Smooth muscle cell (in vitro differentiated cells): Measurements from ENCODE around the gene IL17RE. TPM values are rescaled to one million over a fixed set of nuclear protein-coding genes. Genes with fewer than 3 reads are reported as not detected.

Experiments
- DNase-seq: peaks from one replicate; lab custom pipeline; 2025; ENCODE audit not compliant: unreplicated experiment; lab: John Stamatoyannopoulos, UW
- H2AFZ ChIP-seq: fragments of 200-600 bp; sonication (generic); 2 replicates; pipeline ENCODE4 v1.6.0; 2016; ENCODE audit warnings: antibody characterized with exemption, low read depth, mild to moderate bottlenecking
- H3F3A ChIP-seq: fragments of 200-600 bp; sonication (generic); 2 replicates; pipeline ENCODE4 v1.6.0; 2017; ENCODE audit warnings: antibody characterized with exemption, low read depth
- H3K27ac ChIP-seq: fragments of 200-600 bp; sonication (generic); 2 replicates; pipeline ENCODE4 v1.5.1; 2016; ENCODE audit warnings: low read depth, mild to moderate bottlenecking
- H3K27me3 ChIP-seq: fragments of 200-600 bp; sonication (generic); 2 replicates; pipeline ENCODE4 v1.6.1; 2016; ENCODE audit warnings: low read depth, mild to moderate bottlenecking
- H3K36me3 ChIP-seq: fragments of 200-600 bp; sonication (generic); 2 replicates; pipeline ENCODE4 v1.5.1; 2016; ENCODE audit warnings: low read depth
- H3K4me1 ChIP-seq: fragments of 200-600 bp; sonication (generic); 2 replicates; pipeline ENCODE4 v1.5.1; 2016; ENCODE audit warnings: low read depth
- H3K4me2 ChIP-seq: fragments of 200-600 bp; sonication (generic); 2 replicates; pipeline ENCODE4 v1.6.0; 2016; ENCODE audit warnings: mild to moderate bottlenecking
- H3K4me3 ChIP-seq: fragments of 200-600 bp; sonication (generic); 2 replicates; pipeline ENCODE4 v1.5.1; 2016; ENCODE audit warnings: mild to moderate bottlenecking
- H3K79me2 ChIP-seq: fragments of 200-600 bp; sonication (generic); 2 replicates; pipeline ENCODE4 v1.6.0; 2016; ENCODE audit warnings: low read depth, mild to moderate bottlenecking
- H3K9ac ChIP-seq: fragments of 200-600 bp; sonication (generic); 2 replicates; pipeline ENCODE4 v1.6.0; 2016; ENCODE audit warnings: low read depth
- H3K9me3 ChIP-seq: fragments of 200-600 bp; sonication (generic); replicated peaks from 2 replicates; pipeline ENCODE4 v1.5.1; 2016; ENCODE audit warnings: low read depth
- H4K20me1 ChIP-seq: fragments of 200-600 bp; sonication (generic); 2 replicates; pipeline ENCODE4 v1.6.0; 2016; ENCODE audit warnings: low read depth
- WGBS: methylation state at CpG from one replicate; pipeline ENCODE4 v1.1.7; 2016; ENCODE audit warnings: low lambda C conversion rate; 5-methylcytosine and 5-hydroxymethylcytosine counted together
- polyA plus RNA-seq: library from polyadenylated mRNA; unstranded; fragments of >200 nt; fragmentation: Nextera tagmentation; extraction: Ambion mirVana; gene quantifications from 2 replicates; pipeline ENCODE4 v1.2.1, GENCODE V29; 2016
- total RNA-seq: library from RNA; depleted of rRNA; stranded (reverse); fragments of >200 nt; gene quantifications from 2 replicates; pipeline ENCODE4 v1.2.3, GENCODE V29; 2014
- TF ChIP-seq, protein P1 (sequence below): fragments of 200-600 bp; sonication (generic); IDR thresholded peaks from 2 replicates; pipeline ENCODE4 v1.5.1; 2017; ENCODE audit warnings: borderline replicate concordance, mild to moderate bottlenecking, antibody characterized with exemption; ENCODE audit not compliant: insufficient read depth, poor library complexity, severe bottlenecking

The IL17RE gene
- total and polyA plus RNA-seq, 2 experiments from 2014 or later = 0.32 to 4.9 TPM

DNA sequence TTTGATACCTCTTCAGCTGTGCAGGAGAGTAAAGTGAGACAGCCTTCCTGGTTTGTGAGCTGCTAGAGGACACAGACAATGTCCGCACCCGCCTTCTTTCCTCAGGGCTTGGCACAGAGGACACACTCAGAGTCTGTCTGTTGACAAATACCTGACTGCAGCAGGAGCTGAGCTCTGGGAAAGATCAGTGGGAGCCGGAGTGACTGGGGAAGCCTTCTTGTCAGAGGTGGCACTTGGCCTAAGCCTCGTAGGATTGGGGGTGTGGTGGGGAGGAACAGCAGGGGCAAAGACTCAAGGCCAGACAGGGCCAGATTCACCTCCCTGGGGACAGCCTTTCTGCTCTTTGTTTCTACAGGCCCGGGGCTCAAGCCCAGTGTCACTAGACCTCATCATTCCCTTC, 11.0 kb downstream of the IL17RE start:
- H3K27ac ChIP-seq = no peak overlapping the region
- no peak overlapping the region for H3K4me2 ChIP-seq
- H3K9me3 ChIP-seq = no peaks in the 10 kb centered on the region
- H3K4me3 ChIP-seq = no peak overlapping the region
- H3K36me3 ChIP-seq = no peaks in the 10 kb centered on the region
- WGBS = 95% methylated on average over 5 of the region's 5 CpGs
- TF ChIP-seq, protein P1, sequence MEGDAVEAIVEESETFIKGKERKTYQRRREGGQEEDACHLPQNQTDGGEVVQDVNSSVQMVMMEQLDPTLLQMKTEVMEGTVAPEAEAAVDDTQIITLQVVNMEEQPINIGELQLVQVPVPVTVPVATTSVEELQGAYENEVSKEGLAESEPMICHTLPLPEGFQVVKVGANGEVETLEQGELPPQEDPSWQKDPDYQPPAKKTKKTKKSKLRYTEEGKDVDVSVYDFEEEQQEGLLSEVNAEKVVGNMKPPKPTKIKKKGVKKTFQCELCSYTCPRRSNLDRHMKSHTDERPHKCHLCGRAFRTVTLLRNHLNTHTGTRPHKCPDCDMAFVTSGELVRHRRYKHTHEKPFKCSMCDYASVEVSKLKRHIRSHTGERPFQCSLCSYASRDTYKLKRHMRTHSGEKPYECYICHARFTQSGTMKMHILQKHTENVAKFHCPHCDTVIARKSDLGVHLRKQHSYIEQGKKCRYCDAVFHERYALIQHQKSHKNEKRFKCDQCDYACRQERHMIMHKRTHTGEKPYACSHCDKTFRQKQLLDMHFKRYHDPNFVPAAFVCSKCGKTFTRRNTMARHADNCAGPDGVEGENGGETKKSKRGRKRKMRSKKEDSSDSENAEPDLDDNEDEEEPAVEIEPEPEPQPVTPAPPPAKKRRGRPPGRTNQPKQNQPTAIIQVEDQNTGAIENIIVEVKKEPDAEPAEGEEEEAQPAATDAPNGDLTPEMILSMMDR = no peak
- DNase-seq = no peak
- H3F3A ChIP-seq = no peaks in the 10 kb centered on the region
- H3K4me1 ChIP-seq = peaks cover 16% of the 10 kb centered on the region
- no peaks in the 10 kb centered on the region for H3K27me3 ChIP-seq
- no peak overlapping the region for H3K9ac ChIP-seq
- no peaks in the 10 kb centered on the region for H3K79me2 ChIP-seq
- H2AFZ ChIP-seq = no peak overlapping the region
- no peaks in the 10 kb centered on the region for H4K20me1 ChIP-seq

DNA sequence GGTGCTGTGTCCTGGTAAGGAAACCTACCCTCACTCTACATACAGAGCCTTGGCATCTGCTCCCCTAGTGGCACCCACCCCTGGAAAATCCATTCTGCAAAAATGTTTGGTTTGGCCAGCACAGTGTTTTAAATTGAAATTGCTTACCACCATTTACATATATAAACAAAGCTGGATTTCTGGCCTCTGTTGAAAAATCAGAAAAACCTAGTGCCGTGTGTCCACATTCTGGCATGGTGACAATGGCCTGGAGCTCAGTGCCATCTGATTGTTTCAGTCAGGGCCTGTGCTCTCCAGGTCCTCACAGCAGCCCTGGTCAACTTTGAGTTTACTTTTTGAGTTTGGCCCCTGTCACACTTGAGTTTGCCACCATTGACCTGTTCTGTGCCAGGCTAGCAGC, 11.4 kb downstream of the IL17RE start:
- Histone ChIP-seq H2AFZ (no peak overlapping the region), H3K4me3 (no peak overlapping the region), H4K20me1 (no peaks in the 10 kb centered on the region), H3K27ac (no peak overlapping the region), H3K9me3 (no peaks in the 10 kb centered on the region), H3K4me2 (no peak overlapping the region), H3K27me3 (no peaks in the 10 kb centered on the region), H3K9ac (no peak overlapping the region), H3K79me2 (no peaks in the 10 kb centered on the region), H3F3A (no peaks in the 10 kb centered on the region), H3K36me3 (no peaks in the 10 kb centered on the region), H3K4me1 (peaks cover 16% of the 10 kb centered on the region)
- TF ChIP-seq, protein P1 = no peak
- no peak for DNase-seq
- WGBS = 88% methylated on average over 1 of the region's 1 CpG

DNA sequence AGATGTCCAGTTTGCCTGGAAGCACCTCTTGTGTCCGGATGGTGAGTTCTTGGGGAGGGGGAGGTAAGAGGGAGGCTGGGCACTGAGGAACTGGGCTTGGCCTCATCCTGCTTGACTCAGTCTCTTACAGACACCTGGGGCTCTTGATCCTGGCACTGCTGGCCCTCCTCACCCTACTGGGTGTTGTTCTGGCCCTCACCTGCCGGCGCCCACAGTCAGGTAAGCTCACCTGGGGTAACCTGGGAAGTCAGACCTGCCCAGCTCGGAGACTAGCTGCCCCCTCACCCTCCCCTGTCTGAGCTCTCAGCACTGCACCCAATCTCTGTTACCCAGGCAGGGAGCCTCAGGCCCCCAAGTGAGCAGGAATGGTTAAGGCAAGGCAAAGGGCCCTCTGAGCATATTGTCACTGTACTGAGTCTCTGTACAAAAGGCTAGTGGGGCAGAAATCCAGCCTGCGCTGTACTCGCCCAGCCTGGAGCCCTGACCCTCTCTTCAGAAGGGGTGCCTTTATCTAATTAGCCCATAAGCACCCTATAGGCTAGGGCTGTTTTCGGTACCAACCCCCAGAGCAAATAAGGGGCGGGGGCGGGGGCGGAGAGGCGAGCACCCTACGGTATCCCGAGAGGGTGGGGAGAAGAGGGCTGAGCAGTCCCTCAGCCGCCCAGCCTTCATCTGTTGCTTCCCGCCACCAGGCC, 12.1 kb downstream of the IL17RE start:
- Histone ChIP-seq H3K27me3 (no peaks in the 10 kb centered on the region), H3K9ac (peak overlapping the region; percentile 31), H3K4me2 (peak overlapping the region; percentile 91), H3K79me2 (no peaks in the 10 kb centered on the region), H3K4me1 (peaks cover 16% of the 10 kb centered on the region), H4K20me1 (no peaks in the 10 kb centered on the region), H3K4me3 (peak overlapping the region; percentile 62), H3K9me3 (no peaks in the 10 kb centered on the region), H3K27ac (no peak overlapping the region), H3K36me3 (no peaks in the 10 kb centered on the region), H2AFZ (no peak overlapping the region), H3F3A (no peaks in the 10 kb centered on the region)
- 42% methylated on average over 14 of the region's 15 CpGs for whole genome bisulfite sequencing
- no peak for DNase-seq
- TF ChIP-seq, protein P1 = no peak
